Thoracic aorta (tissue), 2 donors: ENCODE measurements around the gene PGF. TPM values are rescaled to one million over a fixed set of nuclear protein-coding genes. Genes with fewer than 3 reads are reported as not detected.

ENCODE experiments used
- ATAC-seq: fragments of 150-250 bp; one replicate; pipeline ENCODE4 v1.8.0; 2017; ENCODE audit warnings: low read depth; ENCODE audit not compliant: insufficient number of reproducible peaks, low FRiP score
- DNase-seq: peaks from one replicate; pipeline ENCODE4 v3.0.0-alpha.2; 2020; ENCODE audit warnings: low spot score
- H3K27ac ChIP-seq, 2 donors: fragments of 200-600 bp; sonication (generic); 1 replicate in 1 of 2; 2 replicates in 1 of 2; pipeline ENCODE4 v1.5.1; 2016; ENCODE audit warnings: mild to moderate bottlenecking in 2 of 2, moderate library complexity in 2 of 2
- H3K27me3 ChIP-seq: fragments of 200-600 bp; sonication (generic); replicated peaks from 2 replicates; pipeline ENCODE4 v1.6.0; 2016; ENCODE audit warnings: mild to moderate bottlenecking; ENCODE audit not compliant: insufficient read depth
- H3K36me3 ChIP-seq: fragments of 200-600 bp; sonication (generic); one replicate; pipeline ENCODE4 v1.5.1; 2016
- H3K4me1 ChIP-seq, 2 donors: fragments of 200-600 bp; sonication (generic); 1 replicate in 1 of 2; 2 replicates in 1 of 2; pipeline versions ENCODE4 v1.5.1 to v1.6.0; 2016; ENCODE audit warnings: low read depth in 2 of 2, mild to moderate bottlenecking in 1 of 2; ENCODE audit not compliant: control insufficient read depth in 1 of 2
- H3K4me3 ChIP-seq: fragments of 200-600 bp; sonication (generic); 2 replicates; pipeline ENCODE4 v1.5.1; 2016; ENCODE audit warnings: mild to moderate bottlenecking
- H3K9me3 ChIP-seq: fragments of 200-600 bp; sonication (generic); 2 replicates; pipeline ENCODE4 v1.5.1; 2016
- total RNA-seq, 2 donors: library from RNA; depleted of rRNA; stranded (reverse); fragments of >200 nt; gene quantifications; one replicate each; pipeline versions ENCODE4 v1.1.0 to v1.2.3, GENCODE V29; 2016
- TF ChIP-seq, protein P1 (sequence below): fragments of 200-600 bp; sonication (generic); IDR thresholded peaks from one replicate; pipeline ENCODE4 v1.5.1; 2019; ENCODE audit warnings: antibody characterized with exemption

PGF gene
- total RNA-seq, 2 donors from 2014 or later, result 34.4 to 75.3 TPM

- no peaks in the 10 kb centered on the region for H3K9me3 ChIP-seq
- H3K4me3 ChIP-seq, result no peak overlapping the region
- no peak for ATAC-seq
- TF ChIP-seq, protein P1, sequence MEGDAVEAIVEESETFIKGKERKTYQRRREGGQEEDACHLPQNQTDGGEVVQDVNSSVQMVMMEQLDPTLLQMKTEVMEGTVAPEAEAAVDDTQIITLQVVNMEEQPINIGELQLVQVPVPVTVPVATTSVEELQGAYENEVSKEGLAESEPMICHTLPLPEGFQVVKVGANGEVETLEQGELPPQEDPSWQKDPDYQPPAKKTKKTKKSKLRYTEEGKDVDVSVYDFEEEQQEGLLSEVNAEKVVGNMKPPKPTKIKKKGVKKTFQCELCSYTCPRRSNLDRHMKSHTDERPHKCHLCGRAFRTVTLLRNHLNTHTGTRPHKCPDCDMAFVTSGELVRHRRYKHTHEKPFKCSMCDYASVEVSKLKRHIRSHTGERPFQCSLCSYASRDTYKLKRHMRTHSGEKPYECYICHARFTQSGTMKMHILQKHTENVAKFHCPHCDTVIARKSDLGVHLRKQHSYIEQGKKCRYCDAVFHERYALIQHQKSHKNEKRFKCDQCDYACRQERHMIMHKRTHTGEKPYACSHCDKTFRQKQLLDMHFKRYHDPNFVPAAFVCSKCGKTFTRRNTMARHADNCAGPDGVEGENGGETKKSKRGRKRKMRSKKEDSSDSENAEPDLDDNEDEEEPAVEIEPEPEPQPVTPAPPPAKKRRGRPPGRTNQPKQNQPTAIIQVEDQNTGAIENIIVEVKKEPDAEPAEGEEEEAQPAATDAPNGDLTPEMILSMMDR, result no peak
- no peak overlapping the region for H3K27ac ChIP-seq
- no peaks in the 10 kb centered on the region for H3K36me3 ChIP-seq
- DNase-seq, result no peak
- peaks cover 0 to 8% of the 10 kb centered on the region in 2 donors for H3K4me1 ChIP-seq
- no peaks in the 10 kb centered on the region for H3K27me3 ChIP-seq
These were observed 28.2 kb downstream of the PGF start for GRCh38 chr14:74927225-74927624.

GRCh38 chr14:74924061-74924460, 31.3 kb downstream of the PGF start:
- H3K27ac ChIP-seq, result no peak overlapping the region
- no peak overlapping the region for H3K4me3 ChIP-seq
- H3K9me3 ChIP-seq, result no peaks in the 10 kb centered on the region
- H3K4me1 ChIP-seq, result peaks cover 0 to 10% of the 10 kb centered on the region in 2 donors
- H3K36me3 ChIP-seq, result no peaks in the 10 kb centered on the region
- no peaks in the 10 kb centered on the region for H3K27me3 ChIP-seq
- no peak for DNase-seq
- ATAC-seq, result no peak
- TF ChIP-seq, protein P1, result no peak

GRCh38 chr14:74922752-74923401, 32.5 kb downstream of the PGF start, which contains the start of gene RPS6KL1:
Gene RPS6KL1 (minus strand): TSS chr14:74923260. CDS start chr14:74921541, 1,719 bp downstream.
- no peaks in the 10 kb centered on the region for H3K9me3 ChIP-seq
- TF ChIP-seq, protein P1, result no peak
- peak within 1 kb of the TSS; percentile 76 for H3K4me3 ChIP-seq
- DNase-seq (peak; percentile 40), ATAC-seq (peak; percentile 91)
- peak within 1 kb of the TSS; percentile 56 to 71 for H3K27ac ChIP-seq
- no peaks in the 10 kb centered on the region for H3K27me3 ChIP-seq
- peaks cover 6 to 21% of the 10 kb centered on the region in 2 donors for H3K4me1 ChIP-seq
- no peaks in the 10 kb centered on the region for H3K36me3 ChIP-seq

- H3K9me3 ChIP-seq, result no peaks in the 10 kb centered on the region
- ATAC-seq (no peak), DNase-seq (no peak)
- peaks cover 11 to 28% of the 10 kb centered on the region in 2 donors for H3K4me1 ChIP-seq
- TF ChIP-seq, protein P1, result no peak
- no peaks in the 10 kb centered on the region for H3K36me3 ChIP-seq
- H3K4me3 ChIP-seq, result peak overlapping the region; percentile 76
- H3K27ac ChIP-seq, result peak overlapping the region; percentile 56 to 71
- H3K27me3 ChIP-seq, result no peaks in the 10 kb centered on the region
These were observed 33.2 kb downstream of the PGF start for GRCh38 chr14:74921987-74922751.

DNA sequence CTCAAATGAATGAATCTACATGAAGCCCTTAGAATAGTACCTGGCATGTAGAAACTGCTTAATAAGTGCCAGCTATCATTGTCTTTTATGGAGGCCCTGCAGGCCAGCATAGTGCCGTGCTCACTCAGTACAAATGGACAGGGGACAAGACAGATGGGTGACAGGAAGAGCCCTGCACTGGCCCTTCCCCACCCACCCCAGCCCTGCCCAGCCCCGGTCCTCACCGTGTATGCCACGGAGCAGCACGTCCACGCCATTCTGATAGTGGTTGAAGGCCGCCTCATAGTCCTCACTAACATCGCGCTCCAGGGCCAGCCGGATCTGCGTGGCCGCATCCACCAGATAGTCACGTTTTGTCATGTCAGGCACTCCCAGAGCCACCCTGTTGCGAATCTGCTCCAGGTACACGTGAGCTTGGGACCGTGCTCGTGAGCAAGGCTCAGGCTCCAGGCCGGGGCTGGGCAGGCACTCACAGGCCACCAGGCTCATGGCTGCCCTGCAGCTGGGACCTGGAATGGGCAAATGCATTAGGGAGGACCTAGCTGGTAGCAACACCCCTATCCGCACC, 34.3 kb downstream of the PGF start:
- no peak overlapping the region for H3K27ac ChIP-seq
- no peaks in the 10 kb centered on the region for H3K9me3 ChIP-seq
- TF ChIP-seq, protein P1, result no peak
- DNase-seq (no peak), ATAC-seq (no peak)
- H3K36me3 ChIP-seq, result no peaks in the 10 kb centered on the region
- no peaks in the 10 kb centered on the region for H3K27me3 ChIP-seq
- peaks cover 11 to 34% of the 10 kb centered on the region in 2 donors for H3K4me1 ChIP-seq
- H3K4me3 ChIP-seq, result no peak overlapping the region
